ENCODE measurements around the gene INHA. TPM values are rescaled to one million over a fixed set of nuclear protein-coding genes. Genes with fewer than 3 reads are reported as not detected.

The INHA gene
- polyA plus RNA-seq, 1 of the 3 experiments (the other 2 are of a cell fraction), result 1.2 TPM

GRCh38 chr2:219612577-219613286 is 40.6 kb downstream of the INHA start:
- no peak for DNase-seq
- ChIA-PET POLR2A (interaction anchor here (0.6 kb wide), 1 partner anchor 11 kb away, joined by 5 read pairs; no protein-coding TSS in a partner anchor), CTCF (interaction anchor here (0.9 to 1.4 kb wide), 4 partner anchors 8 to 71 kb away, joined by 3 to 4 read pairs (median 3); no protein-coding TSS in a partner anchor)
- Histone ChIP-seq H3F3A (replicated peaks; ENCODE audit: insufficient read depth) (no peaks in the 10 kb centered on the region), H3K9me2 (no peaks in the 10 kb centered on the region), H3K4me1 (ENCODE audit: control insufficient read depth in 1 of 2, insufficient read depth in 2 of 2, low read depth in 1 of 2, low read length in 1 of 2) (peaks cover 0 to 9% of the 10 kb centered on the region in 2 experiments; a peak in 1 of 4 replicates), H2AFZ (ENCODE audit: low read depth) (no peak overlapping the region), H3K79me2 (ENCODE audit: insufficient read depth) (no peaks in the 10 kb centered on the region), H4K20me1 (ENCODE audit: insufficient read depth) (no peaks in the 10 kb centered on the region), H3K36me3 (replicated peaks in 1 of 2; ENCODE audit: control insufficient read depth in 1 of 2, insufficient read depth in 2 of 2, low read length in 1 of 2) (peaks cover 0 to 42% of the 10 kb centered on the region in 2 experiments), H3K27ac (ENCODE audit: low read depth in 2 of 2, low read length in 1 of 2) (no peak overlapping the region; a peak in 1 of 4 replicates), H3K4me3 (ENCODE audit: low read depth in 2 of 2, low read length in 1 of 2) (no peak overlapping the region), H3K9ac (no peak overlapping the region), H3K27me3 (ENCODE audit: insufficient read depth) (no peaks in the 10 kb centered on the region), H3K9me3 (no peaks in the 10 kb centered on the region), H3K4me2 (no peak overlapping the region)
- TF ChIP-seq, protein P1, sequence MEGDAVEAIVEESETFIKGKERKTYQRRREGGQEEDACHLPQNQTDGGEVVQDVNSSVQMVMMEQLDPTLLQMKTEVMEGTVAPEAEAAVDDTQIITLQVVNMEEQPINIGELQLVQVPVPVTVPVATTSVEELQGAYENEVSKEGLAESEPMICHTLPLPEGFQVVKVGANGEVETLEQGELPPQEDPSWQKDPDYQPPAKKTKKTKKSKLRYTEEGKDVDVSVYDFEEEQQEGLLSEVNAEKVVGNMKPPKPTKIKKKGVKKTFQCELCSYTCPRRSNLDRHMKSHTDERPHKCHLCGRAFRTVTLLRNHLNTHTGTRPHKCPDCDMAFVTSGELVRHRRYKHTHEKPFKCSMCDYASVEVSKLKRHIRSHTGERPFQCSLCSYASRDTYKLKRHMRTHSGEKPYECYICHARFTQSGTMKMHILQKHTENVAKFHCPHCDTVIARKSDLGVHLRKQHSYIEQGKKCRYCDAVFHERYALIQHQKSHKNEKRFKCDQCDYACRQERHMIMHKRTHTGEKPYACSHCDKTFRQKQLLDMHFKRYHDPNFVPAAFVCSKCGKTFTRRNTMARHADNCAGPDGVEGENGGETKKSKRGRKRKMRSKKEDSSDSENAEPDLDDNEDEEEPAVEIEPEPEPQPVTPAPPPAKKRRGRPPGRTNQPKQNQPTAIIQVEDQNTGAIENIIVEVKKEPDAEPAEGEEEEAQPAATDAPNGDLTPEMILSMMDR (IDR thresholded peaks at IDR 0.05), result no peak
- TF ChIP-seq, protein P2, sequence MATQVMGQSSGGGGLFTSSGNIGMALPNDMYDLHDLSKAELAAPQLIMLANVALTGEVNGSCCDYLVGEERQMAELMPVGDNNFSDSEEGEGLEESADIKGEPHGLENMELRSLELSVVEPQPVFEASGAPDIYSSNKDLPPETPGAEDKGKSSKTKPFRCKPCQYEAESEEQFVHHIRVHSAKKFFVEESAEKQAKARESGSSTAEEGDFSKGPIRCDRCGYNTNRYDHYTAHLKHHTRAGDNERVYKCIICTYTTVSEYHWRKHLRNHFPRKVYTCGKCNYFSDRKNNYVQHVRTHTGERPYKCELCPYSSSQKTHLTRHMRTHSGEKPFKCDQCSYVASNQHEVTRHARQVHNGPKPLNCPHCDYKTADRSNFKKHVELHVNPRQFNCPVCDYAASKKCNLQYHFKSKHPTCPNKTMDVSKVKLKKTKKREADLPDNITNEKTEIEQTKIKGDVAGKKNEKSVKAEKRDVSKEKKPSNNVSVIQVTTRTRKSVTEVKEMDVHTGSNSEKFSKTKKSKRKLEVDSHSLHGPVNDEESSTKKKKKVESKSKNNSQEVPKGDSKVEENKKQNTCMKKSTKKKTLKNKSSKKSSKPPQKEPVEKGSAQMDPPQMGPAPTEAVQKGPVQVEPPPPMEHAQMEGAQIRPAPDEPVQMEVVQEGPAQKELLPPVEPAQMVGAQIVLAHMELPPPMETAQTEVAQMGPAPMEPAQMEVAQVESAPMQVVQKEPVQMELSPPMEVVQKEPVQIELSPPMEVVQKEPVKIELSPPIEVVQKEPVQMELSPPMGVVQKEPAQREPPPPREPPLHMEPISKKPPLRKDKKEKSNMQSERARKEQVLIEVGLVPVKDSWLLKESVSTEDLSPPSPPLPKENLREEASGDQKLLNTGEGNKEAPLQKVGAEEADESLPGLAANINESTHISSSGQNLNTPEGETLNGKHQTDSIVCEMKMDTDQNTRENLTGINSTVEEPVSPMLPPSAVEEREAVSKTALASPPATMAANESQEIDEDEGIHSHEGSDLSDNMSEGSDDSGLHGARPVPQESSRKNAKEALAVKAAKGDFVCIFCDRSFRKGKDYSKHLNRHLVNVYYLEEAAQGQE (IDR thresholded peaks at IDR 0.05; ENCODE audit: low read depth, low read length), result no peak
- TF ChIP-seq GATA2 (CRISPR knock-in tag; IDR thresholded peaks at IDR 0.05) (no peak), SIN3A (IDR thresholded peaks at IDR 0.05; ENCODE audit: borderline replicate concordance, low read depth, low read length) (no peak), MXI1 (IDR thresholded peaks at IDR 0.05; ENCODE audit: low read depth, low read length) (no peak), TAF1 (IDR thresholded peaks at IDR 0.05; ENCODE audit: borderline replicate concordance, low read depth, low read length) (no peak), POLR2AphosphoS5 (IDR thresholded peaks at IDR 0.05; ENCODE audit: low read depth, low read length) (no peak), FOXM1 (IDR thresholded peaks at IDR 0.05; ENCODE audit: low read depth) (no peak), FOSL2 (IDR thresholded peaks at IDR 0.05; ENCODE audit: borderline replicate concordance, low read depth) (no peak), CHD2 (IDR thresholded peaks at IDR 0.05; ENCODE audit: low read length, partially characterized antibody) (no peak), RAD21 (IDR thresholded peaks at IDR 0.05; ENCODE audit: low read length) (no peak), MEF2A (IDR thresholded peaks at IDR 0.05; ENCODE audit: borderline replicate concordance, low read depth) (no peak), TEAD4 (IDR thresholded peaks at IDR 0.05; ENCODE audit: borderline replicate concordance, insufficient read depth) (no peak), JUND (IDR thresholded peaks at IDR 0.05) (no peak), FOXJ3 (CRISPR knock-in tag; IDR thresholded peaks at IDR 0.05) (no peak), NRF1 (IDR thresholded peaks at IDR 0.05; ENCODE audit: low read depth, low read length) (no peak), SMC3 (IDR thresholded peaks at IDR 0.05; ENCODE audit: low read depth, low read length) (no peak)
- TF ChIP-seq, protein P3, sequence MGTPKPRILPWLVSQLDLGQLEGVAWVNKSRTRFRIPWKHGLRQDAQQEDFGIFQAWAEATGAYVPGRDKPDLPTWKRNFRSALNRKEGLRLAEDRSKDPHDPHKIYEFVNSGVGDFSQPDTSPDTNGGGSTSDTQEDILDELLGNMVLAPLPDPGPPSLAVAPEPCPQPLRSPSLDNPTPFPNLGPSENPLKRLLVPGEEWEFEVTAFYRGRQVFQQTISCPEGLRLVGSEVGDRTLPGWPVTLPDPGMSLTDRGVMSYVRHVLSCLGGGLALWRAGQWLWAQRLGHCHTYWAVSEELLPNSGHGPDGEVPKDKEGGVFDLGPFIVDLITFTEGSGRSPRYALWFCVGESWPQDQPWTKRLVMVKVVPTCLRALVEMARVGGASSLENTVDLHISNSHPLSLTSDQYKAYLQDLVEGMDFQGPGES (IDR thresholded peaks at IDR 0.05; ENCODE audit: low read depth, low read length), result no peak
- WGBS (ENCODE audit: low lambda C conversion rate), result 95% methylated on average over 15 of the region's 15 CpGs
